Fibroblast of mammary gland (primary cell): ENCODE results near the gene DISP1.

Source experiments
- DNase-seq: peaks from one replicate; pipeline ENCODE4 v3.0.0-alpha.2; 2010; ENCODE audit warnings: low read depth
- H3K4me3 ChIP-seq: 2 replicates; pipeline ENCODE4 v1.5.1; 2011; ENCODE audit warnings: low read depth, mild to moderate bottlenecking, low read length, moderate library complexity; ENCODE audit not compliant: control insufficient read depth
- TF ChIP-seq, protein P1 (sequence below): conservative IDR thresholded peaks from 2 replicates; pipeline ENCODE4 v1.5.1; 2011; ENCODE audit warnings: low read depth, low read length, inconsistent platforms; ENCODE audit not compliant: control insufficient read depth, insufficient read depth

The DISP1 gene

DNA sequence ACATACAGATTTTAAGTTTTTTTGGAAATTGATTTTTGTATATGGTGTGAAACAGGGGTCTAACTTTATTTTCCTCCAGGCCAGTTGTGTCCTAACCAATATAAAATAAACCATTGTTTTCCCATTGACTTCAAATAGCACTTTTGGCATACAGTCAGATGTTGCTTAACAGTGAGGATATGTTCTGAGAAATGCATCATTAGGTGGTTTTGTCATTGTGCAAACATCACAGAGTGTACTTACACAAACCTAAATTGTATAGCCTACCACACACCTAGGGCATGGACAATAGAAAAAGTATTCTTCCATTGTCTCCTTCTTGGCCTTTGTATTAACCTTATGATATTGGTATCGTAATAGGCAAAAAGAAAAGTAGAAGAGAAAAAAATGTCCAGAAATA lies 37.4 kb upstream of the DISP1 start:
- TF ChIP-seq, protein P1, sequence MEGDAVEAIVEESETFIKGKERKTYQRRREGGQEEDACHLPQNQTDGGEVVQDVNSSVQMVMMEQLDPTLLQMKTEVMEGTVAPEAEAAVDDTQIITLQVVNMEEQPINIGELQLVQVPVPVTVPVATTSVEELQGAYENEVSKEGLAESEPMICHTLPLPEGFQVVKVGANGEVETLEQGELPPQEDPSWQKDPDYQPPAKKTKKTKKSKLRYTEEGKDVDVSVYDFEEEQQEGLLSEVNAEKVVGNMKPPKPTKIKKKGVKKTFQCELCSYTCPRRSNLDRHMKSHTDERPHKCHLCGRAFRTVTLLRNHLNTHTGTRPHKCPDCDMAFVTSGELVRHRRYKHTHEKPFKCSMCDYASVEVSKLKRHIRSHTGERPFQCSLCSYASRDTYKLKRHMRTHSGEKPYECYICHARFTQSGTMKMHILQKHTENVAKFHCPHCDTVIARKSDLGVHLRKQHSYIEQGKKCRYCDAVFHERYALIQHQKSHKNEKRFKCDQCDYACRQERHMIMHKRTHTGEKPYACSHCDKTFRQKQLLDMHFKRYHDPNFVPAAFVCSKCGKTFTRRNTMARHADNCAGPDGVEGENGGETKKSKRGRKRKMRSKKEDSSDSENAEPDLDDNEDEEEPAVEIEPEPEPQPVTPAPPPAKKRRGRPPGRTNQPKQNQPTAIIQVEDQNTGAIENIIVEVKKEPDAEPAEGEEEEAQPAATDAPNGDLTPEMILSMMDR, result no peak
- H3K4me3 ChIP-seq, result no peak overlapping the region
- peak; percentile 92 for DNase-seq

DNA sequence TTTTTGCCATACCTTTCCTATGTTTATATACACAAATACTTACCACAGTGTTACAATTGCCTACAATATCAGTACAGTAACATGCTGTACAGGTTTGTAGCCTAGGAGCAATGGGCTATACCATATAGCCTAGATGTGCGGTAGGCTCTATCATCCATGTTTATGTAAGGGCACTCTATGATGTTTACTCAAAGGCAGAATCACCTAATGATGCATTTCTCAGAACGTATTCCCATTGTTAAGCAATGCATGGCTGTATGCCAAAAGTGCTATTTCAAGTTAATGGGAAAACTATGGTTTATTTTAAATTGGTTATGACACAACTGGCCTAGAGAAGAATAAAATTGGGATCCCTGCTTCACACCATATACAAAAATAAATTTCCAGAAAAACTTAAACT lies 36.9 kb upstream of the DISP1 start:
- TF ChIP-seq, protein P1, result no peak
- peak; percentile 93 for DNase-seq
- no peak overlapping the region for H3K4me3 ChIP-seq

DNA sequence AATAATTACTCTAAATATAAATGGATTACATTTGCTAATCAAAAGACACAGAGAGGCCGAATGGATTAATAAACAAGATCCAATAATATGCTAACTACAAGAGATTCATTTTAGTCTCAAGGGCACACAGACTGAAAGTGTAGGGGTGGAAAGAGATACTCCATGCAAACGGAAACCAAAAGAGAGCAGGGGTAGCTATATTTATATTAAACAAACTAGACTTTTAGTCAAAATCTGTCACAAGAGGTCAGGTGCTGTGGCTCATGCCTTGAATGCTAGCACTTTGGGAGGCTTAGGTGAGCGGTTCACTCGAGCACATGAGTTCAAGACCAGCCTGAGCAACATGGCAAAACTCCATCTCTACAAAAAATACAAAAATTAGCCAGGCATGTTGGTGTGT lies 33.6 kb upstream of the DISP1 start:
- no peak for DNase-seq
- TF ChIP-seq, protein P1, result no peak
- H3K4me3 ChIP-seq, result no peak overlapping the region

DNA sequence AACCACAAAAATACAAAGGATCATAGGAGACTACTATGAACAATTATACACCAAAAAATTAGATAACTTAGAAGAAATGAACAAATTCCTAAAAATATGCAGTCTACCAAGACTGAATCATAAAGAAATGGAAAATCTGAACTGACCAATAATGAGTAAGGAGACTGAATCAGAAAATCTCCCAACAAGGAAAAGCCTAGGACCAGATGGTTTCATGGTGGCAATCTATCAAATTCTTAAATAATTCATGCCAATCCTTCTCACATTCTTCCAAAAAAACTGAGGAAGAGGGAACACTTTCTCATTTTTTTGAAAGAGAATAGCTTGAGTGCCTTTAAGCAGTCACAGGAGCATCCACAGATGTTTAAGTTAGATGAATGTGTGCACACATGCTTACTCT lies 31.8 kb upstream of the DISP1 start:
- DNase-seq, result no peak
- TF ChIP-seq, protein P1, result no peak
- H3K4me3 ChIP-seq, result no peak overlapping the region

DNA sequence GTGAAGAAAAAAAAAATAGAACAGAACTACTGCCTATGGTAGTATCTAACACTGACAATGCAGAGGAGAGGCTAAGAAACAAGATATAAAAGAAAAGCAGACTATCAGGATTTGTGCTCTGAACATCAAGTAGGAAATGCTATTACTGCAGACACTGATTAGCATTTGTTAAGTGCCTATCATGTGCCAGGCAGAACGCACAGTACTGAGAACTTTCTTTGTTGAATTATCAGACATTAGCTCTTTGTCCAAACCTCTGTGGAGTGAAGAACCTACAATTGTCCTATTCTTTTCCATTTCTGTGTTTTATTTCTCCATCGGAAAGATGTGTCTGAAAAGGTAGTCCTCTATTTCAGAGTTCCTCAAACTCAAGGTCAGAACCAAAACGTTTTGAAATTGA lies 30.5 kb upstream of the DISP1 start:
- DNase-seq, result no peak
- TF ChIP-seq, protein P1, result no peak
- H3K4me3 ChIP-seq, result no peak overlapping the region

DNA sequence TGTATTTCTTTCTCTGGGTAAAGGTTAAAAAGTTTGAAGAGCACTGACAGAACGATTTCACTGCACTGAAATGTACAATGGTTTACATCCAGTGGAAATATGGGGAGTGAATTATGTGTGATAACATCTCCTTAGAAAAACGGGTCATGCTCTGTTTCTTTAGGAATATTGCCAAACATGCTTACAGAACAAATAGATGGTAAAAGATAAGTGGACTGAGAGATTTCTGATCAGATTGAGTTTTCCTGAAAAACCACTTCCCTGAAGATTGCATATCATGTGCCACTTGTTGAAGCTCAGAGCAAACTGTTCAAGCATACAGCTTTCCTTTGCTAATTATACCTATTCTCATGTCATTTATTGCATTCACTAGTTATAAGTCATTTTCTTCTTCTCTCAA lies 29.9 kb upstream of the DISP1 start:
- TF ChIP-seq, protein P1, result no peak
- no peak for DNase-seq
- H3K4me3 ChIP-seq, result no peak overlapping the region

DNA sequence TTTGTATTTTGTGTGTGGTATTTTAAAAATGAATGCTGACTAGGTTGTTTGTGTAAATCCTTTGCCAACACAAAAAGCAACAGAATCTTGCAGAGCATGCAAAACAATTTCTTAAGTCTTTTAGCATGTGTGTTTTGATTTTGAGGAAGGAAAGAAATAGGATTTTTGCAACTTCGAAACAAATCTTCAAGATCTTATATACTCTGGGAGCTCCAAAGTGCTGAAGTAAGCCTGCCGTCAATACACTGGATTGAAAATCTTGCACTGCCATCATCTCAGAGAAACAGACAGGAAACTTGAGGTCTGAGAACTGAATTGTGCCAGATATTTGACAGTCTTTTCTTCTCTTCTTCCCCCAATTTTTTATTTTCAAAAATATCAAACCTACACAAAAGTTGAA lies 29.3 kb upstream of the DISP1 start:
- no peak overlapping the region for H3K4me3 ChIP-seq
- TF ChIP-seq, protein P1, result no peak
- no peak for DNase-seq
